ENCODE measurements around the gene GAS7.

DNA sequence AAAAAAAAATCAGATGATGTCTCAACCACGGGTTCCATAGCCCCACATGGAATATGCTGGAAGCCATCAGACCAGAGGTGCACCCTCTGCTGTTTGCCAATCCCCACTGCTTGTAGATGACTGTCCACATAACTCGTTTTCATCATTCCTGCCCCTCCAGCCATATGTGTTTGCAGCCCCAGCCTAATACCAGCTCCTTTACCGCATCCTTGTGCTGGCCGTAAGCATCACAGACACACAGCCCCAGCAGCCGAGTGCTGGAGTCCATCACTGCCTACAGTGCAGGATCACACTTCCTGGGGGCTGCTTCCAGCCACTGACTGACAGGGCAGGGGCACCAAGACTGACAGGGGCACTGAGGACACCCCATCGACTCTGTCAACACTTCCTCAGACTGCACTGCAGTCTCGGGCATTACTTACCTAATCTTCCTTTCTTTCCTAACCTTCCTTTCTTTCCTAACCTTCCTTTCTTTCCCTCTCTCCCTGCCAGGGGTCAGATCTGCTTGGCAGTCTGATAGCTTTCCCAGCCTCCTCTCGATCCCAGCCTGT, 298.3 kb downstream of the GAS7 start:
- no peak for TF ChIP-seq POLR2A (IDR thresholded peaks at IDR 0.05; ENCODE audit: low read length)
- no peak for TF ChIP-seq GATA1 (IDR thresholded peaks at IDR 0.05; ENCODE audit: low read depth, low read length)
